CD8-positive, alpha-beta memory T cell (primary cell): ENCODE data around the gene RBM25. TPM values are rescaled to one million over a fixed set of nuclear protein-coding genes. Genes with fewer than 3 reads are reported as not detected.
"Not testable (repeated sequence)": the region's sequence is repeated elsewhere in the genome, so short reads cannot be mapped to it uniquely, and the experiment has no call there.

Experiments used
- CTCF ChIA-PET: fragments of 350-600 bp; sonication (Branson Sonifier 250); formaldehyde crosslinking; loops from one replicate; lab custom pipeline; 2021; ENCODE audit warnings: antibody characterized with exemption; lab: Charles Lee
- POLR2A ChIA-PET: fragments of 350-600 bp; sonication (Branson Sonifier 250); formaldehyde crosslinking; loops from one replicate; lab custom pipeline; 2021; ENCODE audit warnings: antibody characterized with exemption; lab: Charles Lee
- DNase-seq, 5 donors: peaks; one replicate each; pipeline versions ENCODE4 v3.0.0 to v3.0.0-alpha.2; 2020 to 2022; ENCODE audit warnings: mixed read lengths in 1 of 5
- H3K27ac ChIP-seq: one replicate; pipeline ENCODE4 v1.7.0; 2013; ENCODE audit warnings: low read depth, mild to moderate bottlenecking, low read length, moderate library complexity
- H3K27me3 ChIP-seq: 2 replicates; pipeline ENCODE4 v1.7.0; 2013; ENCODE audit warnings: low read length, mild to moderate bottlenecking; ENCODE audit not compliant: insufficient read depth, poor library complexity, severe bottlenecking
- H3K36me3 ChIP-seq: 2 replicates; pipeline ENCODE4 v1.7.0; 2013; ENCODE audit warnings: mild to moderate bottlenecking, low read length, moderate library complexity; ENCODE audit not compliant: insufficient read depth
- H3K4me1 ChIP-seq: 2 replicates; pipeline ENCODE4 v1.7.0; 2013; ENCODE audit warnings: mild to moderate bottlenecking, low read length, moderate library complexity; ENCODE audit not compliant: insufficient read depth
- H3K4me3 ChIP-seq: 2 replicates; pipeline ENCODE4 v1.7.0; 2013; ENCODE audit warnings: mild to moderate bottlenecking, low read length
- H3K9me3 ChIP-seq: 2 replicates; pipeline ENCODE4 v1.7.0; 2013; ENCODE audit warnings: mild to moderate bottlenecking, low read length
- H3K27ac Mint-ChIP-seq, 8 donors: one replicate each; pipeline ENCODE4 v1.8.0; 2020 to 2021; ENCODE audit warnings: mixed read lengths in 8 of 8, mild to moderate bottlenecking in 6 of 8, inconsistent platforms in 3 of 8, moderate library complexity in 3 of 8
- H3K27me3 Mint-ChIP-seq, 2 donors: one replicate each; pipeline ENCODE4 v1.8.0; 2020 to 2021; ENCODE audit warnings: mixed read lengths in 2 of 2, mild to moderate bottlenecking in 1 of 2, moderate library complexity in 1 of 2
- H3K36me3 Mint-ChIP-seq, 3 donors: one replicate each; pipeline ENCODE4 v1.8.0; 2020 to 2021; ENCODE audit warnings: mixed read lengths in 3 of 3, inconsistent platforms in 1 of 3, mild to moderate bottlenecking in 1 of 3
- H3K4me1 Mint-ChIP-seq, 3 donors: one replicate each; pipeline ENCODE4 v1.8.0; 2020 to 2021; ENCODE audit warnings: mixed read lengths in 3 of 3, inconsistent platforms in 1 of 3, mild to moderate bottlenecking in 1 of 3
- H3K4me3 Mint-ChIP-seq, 7 donors: one replicate each; pipeline ENCODE4 v1.8.0; 2020 to 2021; ENCODE audit warnings: mixed read lengths in 7 of 7, mild to moderate bottlenecking in 6 of 7, moderate library complexity in 4 of 7, inconsistent platforms in 2 of 7
- H3K9me3 Mint-ChIP-seq, 5 donors: one replicate each; pipeline ENCODE4 v1.8.0; 2020 to 2022; ENCODE audit warnings: mixed read lengths in 5 of 5, mild to moderate bottlenecking in 3 of 5, moderate library complexity in 2 of 5, inconsistent platforms in 1 of 5
- polyA plus RNA-seq: library from polyadenylated mRNA; unstranded; fragments of 300-500 nt; fragmentation: Illumina TruSeq; gene quantifications from one replicate; pipeline ENCODE4 v1.2.3, GENCODE V29; 2021
- total RNA-seq, 2 experiments: library from RNA; stranded (reverse); gene quantifications; one replicate each; pipeline ENCODE4 v1.2.3, GENCODE V29; 2021

RBM25 gene
- total and polyA plus RNA-seq, 3 experiments from 2014 or later, result 67.0 to 99.2 (median 96.5) TPM

- Mint-ChIP-seq H3K27ac (peak overlapping the region in 1 of 8 donors; percentile 8), H3K4me3 (no peak overlapping the region), H3K4me1 (no peaks in the 10 kb centered on the region), H3K9me3 (no peaks in the 10 kb centered on the region), H3K27me3 (peaks cover 0 to 1% of the 10 kb centered on the region in 2 donors), H3K36me3 (peaks cover 0 to 71% (median 8%) of the 10 kb centered on the region in 3 donors)
- Histone ChIP-seq H3K4me3 (no peak overlapping the region), H3K36me3 (peaks cover 9% of the 10 kb centered on the region), H3K9me3 (no peaks in the 10 kb centered on the region), H3K4me1 (no peaks in the 10 kb centered on the region), H3K27ac (no peak overlapping the region), H3K27me3 (no peaks in the 10 kb centered on the region)
- DNase-seq, result no peak
- CTCF ChIA-PET, result no interaction called here
- POLR2A ChIA-PET, result no interaction called here
Observed at GRCh38 chr14:73153272-73153671, 94.9 kb downstream of the RBM25 start.

- H3K27ac ChIP-seq, result no peak overlapping the region
- POLR2A ChIA-PET, result no interaction called here
- H3K4me3 Mint-ChIP-seq, result no peak overlapping the region
- H3K9me3 Mint-ChIP-seq, result no peaks in the 10 kb centered on the region
- peaks cover 3 to 9% (median 5%) of the 10 kb centered on the region in 3 donors for H3K4me1 Mint-ChIP-seq
- peaks cover 0 to 1% of the 10 kb centered on the region in 2 donors for H3K27me3 Mint-ChIP-seq
- H3K36me3 Mint-ChIP-seq, result peaks cover 10 to 77% (median 36%) of the 10 kb centered on the region in 3 donors
- no peaks in the 10 kb centered on the region for H3K9me3 ChIP-seq
- H3K4me3 ChIP-seq, result no peak overlapping the region
- H3K4me1 ChIP-seq, result no peaks in the 10 kb centered on the region
- DNase-seq, result no peak
- peaks cover 9% of the 10 kb centered on the region for H3K36me3 ChIP-seq
- no peak overlapping the region for H3K27ac Mint-ChIP-seq
- no peaks in the 10 kb centered on the region for H3K27me3 ChIP-seq
- CTCF ChIA-PET, result no interaction called here
Observed at GRCh38 chr14:73162251-73162650, 103.9 kb downstream of the RBM25 start.

GRCh38 chr14:73166399-73166798 is 108.1 kb downstream of the RBM25 start:
- H3K9me3 ChIP-seq, result no peaks in the 10 kb centered on the region
- Mint-ChIP-seq H3K4me3 (no peak overlapping the region), H3K27ac (no peak overlapping the region), H3K36me3 (peaks cover 0 to 81% (median 31%) of the 10 kb centered on the region in 3 donors), H3K4me1 (peaks cover 0 to 9% (median 0%) of the 10 kb centered on the region in 3 donors), H3K27me3 (no peaks in the 10 kb centered on the region), H3K9me3 (no peaks in the 10 kb centered on the region)
- peaks cover 18% of the 10 kb centered on the region for H3K36me3 ChIP-seq
- ChIA-PET CTCF (no interaction called here), POLR2A (no interaction called here)
- no peak overlapping the region for H3K4me3 ChIP-seq
- no peak overlapping the region for H3K27ac ChIP-seq
- no peaks in the 10 kb centered on the region for H3K4me1 ChIP-seq
- no peak for DNase-seq
- H3K27me3 ChIP-seq, result no peaks in the 10 kb centered on the region

GRCh38 chr14:73167727-73168126 is 109.4 kb downstream of the RBM25 start:
- Mint-ChIP-seq H3K4me1 (peaks cover 0 to 9% (median under 1%) of the 10 kb centered on the region in 3 donors), H3K4me3 (no peak overlapping the region), H3K27me3 (no peaks in the 10 kb centered on the region), H3K27ac (peak overlapping the region in 2 of 8 donors; percentile 34 to 53), H3K36me3 (peaks cover 4 to 85% (median 32%) of the 10 kb centered on the region in 3 donors), H3K9me3 (no peaks in the 10 kb centered on the region)
- ChIA-PET CTCF (interaction anchor here (0.6 kb wide), 1 partner anchor 258 kb away, joined by 3 read pairs; no protein-coding TSS in a partner anchor), POLR2A (interaction anchor here (0.7 kb wide), 1 partner anchor 55 kb away, joined by 6 read pairs; no protein-coding TSS in a partner anchor)
- Histone ChIP-seq H3K9me3 (no peaks in the 10 kb centered on the region), H3K27ac (no peak overlapping the region), H3K27me3 (no peaks in the 10 kb centered on the region), H3K4me1 (no peaks in the 10 kb centered on the region), H3K4me3 (no peak overlapping the region), H3K36me3 (peaks cover 23% of the 10 kb centered on the region)
- no peak for DNase-seq

- peaks cover 4 to 85% (median 32%) of the 10 kb centered on the region in 3 donors for H3K36me3 Mint-ChIP-seq
- no peaks in the 10 kb centered on the region for H3K27me3 Mint-ChIP-seq
- Histone ChIP-seq H3K27ac (no peak overlapping the region), H3K27me3 (no peaks in the 10 kb centered on the region), H3K4me1 (no peaks in the 10 kb centered on the region), H3K9me3 (no peaks in the 10 kb centered on the region), H3K36me3 (peaks cover 24% of the 10 kb centered on the region), H3K4me3 (no peak overlapping the region)
- no peaks in the 10 kb centered on the region for H3K9me3 Mint-ChIP-seq
- H3K27ac Mint-ChIP-seq, result no peak overlapping the region
- CTCF ChIA-PET, result interaction anchor here (0.6 kb wide), 1 partner anchor 259 kb away, joined by 3 read pairs; no protein-coding TSS in a partner anchor
- no peak overlapping the region for H3K4me3 Mint-ChIP-seq
- peaks cover 3 to 9% (median 6%) of the 10 kb centered on the region in 3 donors for H3K4me1 Mint-ChIP-seq
- no peak for DNase-seq
- POLR2A ChIA-PET, result no interaction called here
Observed at GRCh38 chr14:73168274-73168673, 109.9 kb downstream of the RBM25 start.

- H3K27me3 Mint-ChIP-seq, result no peaks in the 10 kb centered on the region
- H3K9me3 ChIP-seq, result no peaks in the 10 kb centered on the region
- peaks cover 4 to 86% (median 29%) of the 10 kb centered on the region in 3 donors for H3K36me3 Mint-ChIP-seq
- ChIA-PET CTCF (no interaction called here), POLR2A (no interaction called here)
- H3K4me3 Mint-ChIP-seq, result no peak overlapping the region
- no peaks in the 10 kb centered on the region for H3K4me1 ChIP-seq
- no peak overlapping the region for H3K27ac ChIP-seq
- no peak for DNase-seq
- H3K36me3 ChIP-seq, result peaks cover 28% of the 10 kb centered on the region
- H3K9me3 Mint-ChIP-seq, result no peaks in the 10 kb centered on the region
- no peaks in the 10 kb centered on the region for H3K27me3 ChIP-seq
- H3K4me3 ChIP-seq, result no peak overlapping the region
- H3K4me1 Mint-ChIP-seq, result peaks cover 3 to 6% (median 5%) of the 10 kb centered on the region in 3 donors
- no peak overlapping the region for H3K27ac Mint-ChIP-seq
Observed at GRCh38 chr14:73168691-73169090, 110.4 kb downstream of the RBM25 start.

GRCh38 chr14:73169855-73170254 is 111.5 kb downstream of the RBM25 start:
- H3K4me3 Mint-ChIP-seq, H3K4me1 Mint-ChIP-seq, H3K9me3 Mint-ChIP-seq, H3K27ac Mint-ChIP-seq, CTCF ChIA-PET, DNase-seq, H3K9me3 ChIP-seq, H3K4me1 ChIP-seq, H3K27me3 ChIP-seq, POLR2A ChIA-PET, H3K27ac ChIP-seq, H3K27me3 Mint-ChIP-seq, H3K4me3 ChIP-seq: not testable (repeated sequence)
- peaks cover 34% of the 10 kb centered on the region for H3K36me3 ChIP-seq
- peaks cover 4 to 88% (median 27%) of the 10 kb centered on the region in 3 donors for H3K36me3 Mint-ChIP-seq

GRCh38 chr14:73170686-73171085 is 112.4 kb downstream of the RBM25 start:
- Mint-ChIP-seq H3K4me1 (peaks cover 0 to 6% (median 3%) of the 10 kb centered on the region in 3 donors), H3K36me3 (peaks cover 4 to 94% (median 27%) of the 10 kb centered on the region in 3 donors), H3K9me3 (no peaks in the 10 kb centered on the region), H3K27ac (peak overlapping the region in 2 of 8 donors; percentile 52 to 75), H3K27me3 (no peaks in the 10 kb centered on the region), H3K4me3 (no peak overlapping the region)
- Histone ChIP-seq H3K4me3 (no peak overlapping the region), H3K9me3 (no peaks in the 10 kb centered on the region), H3K27me3 (no peaks in the 10 kb centered on the region), H3K36me3 (peaks cover 34% of the 10 kb centered on the region), H3K27ac (no peak overlapping the region), H3K4me1 (no peaks in the 10 kb centered on the region)
- ChIA-PET POLR2A (no interaction called here), CTCF (no interaction called here)
- DNase-seq, result no peak
